Measurements from ENCODE around the gene IGFN1. TPM values are rescaled to one million over a fixed set of nuclear protein-coding genes. Genes with fewer than 3 reads are reported as not detected.

The IGFN1 gene
- polyA plus RNA-seq, 1 of the 3 experiments (the other 2 are of a cell fraction), result 0.18 TPM

GRCh38 chr1:201189085-201189484 is 1.5 kb upstream of the IGFN1 start:
- Histone ChIP-seq H3K9me3 (no peaks in the 10 kb centered on the region), H3K4me2 (no peak overlapping the region), H4K20me1 (ENCODE audit: insufficient read depth) (no peaks in the 10 kb centered on the region), H3K4me3 (ENCODE audit: low read depth in 2 of 2, low read length in 1 of 2) (no peak overlapping the region), H3K36me3 (replicated peaks in 1 of 2; ENCODE audit: control insufficient read depth in 1 of 2, insufficient read depth in 2 of 2, low read length in 1 of 2) (no peaks in the 10 kb centered on the region), H3K9ac (no peak overlapping the region), H3K9me2 (no peaks in the 10 kb centered on the region), H3K4me1 (ENCODE audit: control insufficient read depth in 1 of 2, insufficient read depth in 2 of 2, low read depth in 1 of 2, low read length in 1 of 2) (peaks cover 18 to 27% of the 10 kb centered on the region in 2 experiments; a peak in 3 of 4 replicates), H3K27ac (ENCODE audit: low read depth in 2 of 2, low read length in 1 of 2) (no peak overlapping the region), H3F3A (replicated peaks; ENCODE audit: insufficient read depth) (no peaks in the 10 kb centered on the region), H2AFZ (ENCODE audit: low read depth) (no peak overlapping the region), H3K79me2 (ENCODE audit: insufficient read depth) (no peaks in the 10 kb centered on the region), H3K27me3 (ENCODE audit: insufficient read depth) (no peaks in the 10 kb centered on the region)
- WGBS (ENCODE audit: low lambda C conversion rate), result 100% methylated on average over 2 of the region's 2 CpGs
- TF ChIP-seq FOSL2 (IDR thresholded peaks at IDR 0.05; ENCODE audit: borderline replicate concordance, low read depth), result no peak
- no peak for TF ChIP-seq YY1 (IDR thresholded peaks at IDR 0.05; ENCODE audit: low read depth)
- no peak for TF ChIP-seq JUND (IDR thresholded peaks at IDR 0.05)
- TF ChIP-seq SMC3 (IDR thresholded peaks at IDR 0.05; ENCODE audit: low read depth, low read length), result no peak
- no peak for TF ChIP-seq FOXM1 (IDR thresholded peaks at IDR 0.05; ENCODE audit: low read depth)
- TF ChIP-seq RXRA (IDR thresholded peaks at IDR 0.05; ENCODE audit: borderline replicate concordance, low read depth), result no peak
- no peak for TF ChIP-seq IRF3 (IDR thresholded peaks at IDR 0.05; ENCODE audit: low read depth, low read length)
- TF ChIP-seq TCF12 (IDR thresholded peaks at IDR 0.05), result no peak
- TF ChIP-seq TAF1 (IDR thresholded peaks at IDR 0.05; ENCODE audit: borderline replicate concordance, low read depth, low read length), result no peak
- TF ChIP-seq SIN3A (IDR thresholded peaks at IDR 0.05; ENCODE audit: borderline replicate concordance, low read depth, low read length), result no peak
- TF ChIP-seq TEAD4 (IDR thresholded peaks at IDR 0.05; ENCODE audit: borderline replicate concordance, insufficient read depth), result no peak
- no peak for TF ChIP-seq GATA2 (CRISPR knock-in tag; IDR thresholded peaks at IDR 0.05)
- ChIA-PET POLR2A (no interaction called here), CTCF (interaction anchor here (1.1 kb wide), 1 partner anchor 30 kb away, joined by 3 read pairs; no protein-coding TSS in a partner anchor)
- DNase-seq, result no peak

GRCh38 chr1:201190005-201190404 is 619 bp upstream of the IGFN1 start:
- no peaks in the 10 kb centered on the region for H4K20me1 ChIP-seq (ENCODE audit: insufficient read depth)
- no peaks in the 10 kb centered on the region for H3K9me2 ChIP-seq
- H3K36me3 ChIP-seq (replicated peaks in 1 of 2; ENCODE audit: control insufficient read depth in 1 of 2, insufficient read depth in 2 of 2, low read length in 1 of 2), result no peaks in the 10 kb centered on the region
- ChIA-PET POLR2A (no interaction called here), CTCF (no interaction called here)
- 83% methylated on average over 6 of the region's 6 CpGs for WGBS (ENCODE audit: low lambda C conversion rate)
- no peak for TF ChIP-seq MEF2A (IDR thresholded peaks at IDR 0.05; ENCODE audit: borderline replicate concordance, low read depth)
- TF ChIP-seq USF2 (IDR thresholded peaks at IDR 0.05; ENCODE audit: borderline replicate concordance, low read depth, low read length), result no peak
- no peak for TF ChIP-seq SMC3 (IDR thresholded peaks at IDR 0.05; ENCODE audit: low read depth, low read length)
- no peak for TF ChIP-seq PBX3 (IDR thresholded peaks at IDR 0.05)
- TF ChIP-seq GATA2 (CRISPR knock-in tag; IDR thresholded peaks at IDR 0.05), result no peak
- no peak for TF ChIP-seq ZBTB33 (IDR thresholded peaks at IDR 0.05; ENCODE audit: borderline replicate concordance, low read depth)
- no peak for TF ChIP-seq TAF1 (IDR thresholded peaks at IDR 0.05; ENCODE audit: borderline replicate concordance, low read depth, low read length)
- TF ChIP-seq USF1 (IDR thresholded peaks at IDR 0.05; ENCODE audit: borderline replicate concordance, low read depth), result no peak
- no peak for TF ChIP-seq RAD21 (IDR thresholded peaks at IDR 0.05; ENCODE audit: low read length)
- TF ChIP-seq EP300 (IDR thresholded peaks at IDR 0.05; ENCODE audit: borderline replicate concordance in 1 of 2, low read depth in 1 of 2, low read length in 1 of 2), result no peak
- no peak for TF ChIP-seq JUND (IDR thresholded peaks at IDR 0.05)
- H3K79me2 ChIP-seq (ENCODE audit: insufficient read depth), result no peaks in the 10 kb centered on the region
- H3K27ac ChIP-seq (ENCODE audit: low read depth in 2 of 2, low read length in 1 of 2), result no peak overlapping the region
- no peaks in the 10 kb centered on the region for H3K9me3 ChIP-seq
- H3K4me3 ChIP-seq (ENCODE audit: low read depth in 2 of 2, low read length in 1 of 2), result no peak overlapping the region
- H3K4me2 ChIP-seq, result no peak overlapping the region
- H3K27me3 ChIP-seq (ENCODE audit: insufficient read depth), result no peaks in the 10 kb centered on the region
- no peak overlapping the region for H2AFZ ChIP-seq (ENCODE audit: low read depth)
- H3K4me1 ChIP-seq (ENCODE audit: control insufficient read depth in 1 of 2, insufficient read depth in 2 of 2, low read depth in 1 of 2, low read length in 1 of 2), result peaks cover 9 to 23% of the 10 kb centered on the region in 2 experiments; a peak in 3 of 4 replicates
- H3K9ac ChIP-seq, result no peak overlapping the region
- DNase-seq, result no peak
- H3F3A ChIP-seq (replicated peaks; ENCODE audit: insufficient read depth), result no peaks in the 10 kb centered on the region
